Caco-2 (cell line): Measurements from ENCODE around the gene MPC1. TPM values are rescaled to one million over a fixed set of nuclear protein-coding genes. Genes with fewer than 3 reads are reported as not detected.

ENCODE experiments used
- BruUV-seq: library from RNA; stranded (reverse); fragments of 400-500 nt; replicated peaks from 2 replicates; lab custom pipeline; 2021; lab: Mats Ljungman, UMichigan
- CTCF ChIA-PET: fragments of 300-600 bp; sonication (Branson Sonifier 250); formaldehyde crosslinking; loops from one replicate; lab custom pipeline; 2022; ENCODE audit warnings: antibody characterized with exemption; lab: Charles Lee
- POLR2A ChIA-PET: fragments of 300-600 bp; sonication (Branson Sonifier 250); formaldehyde crosslinking; loops from one replicate; lab custom pipeline; 2022; ENCODE audit warnings: antibody characterized with exemption; lab: Charles Lee
- DNase-seq, 2 experiments: peaks; one replicate each; pipeline versions ENCODE4 v3.0.0 to v3.0.0-alpha.2; 2020 to 2022
- H3K27me3 ChIP-seq: replicated peaks from 2 replicates; pipeline ENCODE4 v1.6.0; 2011; ENCODE audit warnings: low read length; ENCODE audit not compliant: control insufficient read depth, insufficient read depth
- H3K36me3 ChIP-seq: 2 replicates; pipeline ENCODE4 v1.5.1; 2011; ENCODE audit warnings: low read length; ENCODE audit not compliant: control insufficient read depth, insufficient read depth
- H3K4me1 ChIP-seq: fragments of 250-450 bp; sonication (Bioruptor Pico); 2 replicates; pipeline ENCODE4 v1.5.1; 2020; ENCODE audit warnings: mild to moderate bottlenecking
- H3K4me3 ChIP-seq: 2 replicates; pipeline ENCODE4 v1.5.1; 2011; ENCODE audit warnings: low read depth, mild to moderate bottlenecking, control low read depth, low read length
- H3K9me3 ChIP-seq: fragments of 250-450 bp; sonication (Bioruptor Pico); 2 replicates; pipeline ENCODE4 v1.5.1; 2020; ENCODE audit warnings: mild to moderate bottlenecking, moderate library complexity
- H3K27ac Mint-ChIP-seq: one replicate; pipeline ENCODE4 v1.8.0; 2022; ENCODE audit warnings: mixed read lengths; ENCODE audit not compliant: unreplicated experiment
- H3K27me3 Mint-ChIP-seq: one replicate; pipeline ENCODE4 v1.8.0; 2022; ENCODE audit warnings: mixed read lengths; ENCODE audit not compliant: insufficient read depth, unreplicated experiment
- H3K36me3 Mint-ChIP-seq: one replicate; pipeline ENCODE4 v1.8.0; 2022; ENCODE audit warnings: mild to moderate bottlenecking, mixed read lengths; ENCODE audit not compliant: insufficient read depth, unreplicated experiment
- H3K4me1 Mint-ChIP-seq: one replicate; pipeline ENCODE4 v1.8.0; 2022; ENCODE audit warnings: low read depth, mixed read lengths; ENCODE audit not compliant: unreplicated experiment
- H3K4me3 Mint-ChIP-seq: one replicate; pipeline ENCODE4 v1.8.0; 2022; ENCODE audit warnings: mild to moderate bottlenecking, moderate library complexity, mixed read lengths; ENCODE audit not compliant: unreplicated experiment
- H3K9me3 Mint-ChIP-seq: one replicate; pipeline ENCODE4 v1.8.0; 2022; ENCODE audit warnings: mixed read lengths; ENCODE audit not compliant: unreplicated experiment
- CTCF ChIP-seq, 2 experiments: fragments of 200-600 bp in 1 of 2; IDR thresholded peaks; 1 replicate in 1 of 2; 2 replicates in 1 of 2; pipeline versions ENCODE4 v1.5.1 to v1.8.0; 2011 to 2022; ENCODE audit warnings: antibody characterized with exemption in 1 of 2, control low read depth in 1 of 2, inconsistent platforms in 1 of 2, low read depth in 1 of 2, low read length in 1 of 2, mild to moderate bottlenecking in 1 of 2, moderate library complexity in 1 of 2; ENCODE audit not compliant: insufficient read depth in 1 of 2, severe bottlenecking in 1 of 2, unreplicated experiment in 1 of 2
- intact Hi-C: fragments of 100-400 bp; cut with micrococcal nuclease; formaldehyde crosslinking; loops from one replicate; pipeline ENCODE4 v1.10.0; 2022; ENCODE audit not compliant: unreplicated experiment
- total RNA-seq: library from RNA; stranded (reverse); gene quantifications from 2 replicates; pipeline ENCODE4 v1.2.3, GENCODE V29; 2022

MPC1 gene
- total RNA-seq, 1 experiment from 2014 or later, result 19.7 TPM

GRCh38 chr6:166400181-166400580 is 17.4 kb upstream of the MPC1 start:
- intact Hi-C loops, result loop anchor here (1.0 kb wide), 4 partner anchors 17 to 243 kb away; no protein-coding TSS in a partner anchor
- ChIA-PET CTCF (interaction anchor here (0.6 to 3.1 kb wide), 9 partner anchors 12 to 243 kb away, joined by 3 to 23 read pairs (median 4); no protein-coding TSS in a partner anchor), POLR2A (no interaction called here)
- DNase-seq, result no peak
- TF ChIP-seq CTCF (IDR thresholded peaks at IDR 0.05; ENCODE audit: insufficient read depth in 1 of 2, low read depth in 1 of 2, low read length in 1 of 2, severe bottlenecking in 1 of 2, unreplicated experiment in 1 of 2), result no peak
- H3K4me1 Mint-ChIP-seq, result peaks cover 5% of the 10 kb centered on the region
- H3K9me3 ChIP-seq, result no peaks in the 10 kb centered on the region
- no peaks in the 10 kb centered on the region for H3K27me3 Mint-ChIP-seq
- no peaks in the 10 kb centered on the region for H3K27me3 ChIP-seq
- H3K4me1 ChIP-seq, result no peaks in the 10 kb centered on the region
- no peaks in the 10 kb centered on the region for H3K9me3 Mint-ChIP-seq
- H3K4me3 ChIP-seq, result no peak overlapping the region
- H3K36me3 Mint-ChIP-seq, result no peaks in the 10 kb centered on the region
- no peaks in the 10 kb centered on the region for H3K36me3 ChIP-seq
- no peak overlapping the region for H3K4me3 Mint-ChIP-seq
- no TSS peak for BruUV-seq
- H3K27ac Mint-ChIP-seq, result no peak overlapping the region

- Mint-ChIP-seq H3K4me1 (peaks cover 5% of the 10 kb centered on the region), H3K4me3 (no peak overlapping the region), H3K9me3 (no peaks in the 10 kb centered on the region), H3K27ac (no peak overlapping the region), H3K27me3 (no peaks in the 10 kb centered on the region), H3K36me3 (no peaks in the 10 kb centered on the region)
- Histone ChIP-seq H3K9me3 (no peaks in the 10 kb centered on the region), H3K4me1 (no peaks in the 10 kb centered on the region), H3K27me3 (no peaks in the 10 kb centered on the region), H3K4me3 (no peak overlapping the region), H3K36me3 (no peaks in the 10 kb centered on the region)
- CTCF ChIA-PET, result no interaction called here
- DNase-seq, result no peak
- TF ChIP-seq CTCF (IDR thresholded peaks at IDR 0.05; ENCODE audit: insufficient read depth in 1 of 2, low read depth in 1 of 2, low read length in 1 of 2, severe bottlenecking in 1 of 2, unreplicated experiment in 1 of 2), result no peak
- POLR2A ChIA-PET, result no interaction called here
- intact Hi-C loops, result no loop called here
- BruUV-seq, result no TSS peak
These were observed 15.6 kb upstream of the MPC1 start for GRCh38 chr6:166398348-166398747.

- Histone ChIP-seq H3K4me1 (no peaks in the 10 kb centered on the region), H3K4me3 (no peak overlapping the region), H3K9me3 (no peaks in the 10 kb centered on the region), H3K27me3 (no peaks in the 10 kb centered on the region), H3K36me3 (no peaks in the 10 kb centered on the region)
- POLR2A ChIA-PET, result no interaction called here
- intact Hi-C loops, result no loop called here
- H3K4me1 Mint-ChIP-seq, result peaks cover 5% of the 10 kb centered on the region
- no peaks in the 10 kb centered on the region for H3K36me3 Mint-ChIP-seq
- no peak for TF ChIP-seq CTCF (IDR thresholded peaks at IDR 0.05; ENCODE audit: insufficient read depth in 1 of 2, low read depth in 1 of 2, low read length in 1 of 2, severe bottlenecking in 1 of 2, unreplicated experiment in 1 of 2)
- no TSS peak for BruUV-seq
- H3K27me3 Mint-ChIP-seq, result no peaks in the 10 kb centered on the region
- H3K4me3 Mint-ChIP-seq, result no peak overlapping the region
- CTCF ChIA-PET, result no interaction called here
- no peaks in the 10 kb centered on the region for H3K9me3 Mint-ChIP-seq
- no peak for DNase-seq
- H3K27ac Mint-ChIP-seq, result no peak overlapping the region
These were observed 15.1 kb upstream of the MPC1 start for GRCh38 chr6:166397849-166398248.
